ENCODE results near the gene TCEAL3. TPM values are rescaled to one million over a fixed set of nuclear protein-coding genes. Genes with fewer than 3 reads are reported as not detected.

Gene TCEAL3
- total and polyA plus RNA-seq, 9 of the 15 experiments (the other 6 are each of a cell fraction or from before 2014, with no cell fraction given) = not detected

- TF ChIP-seq MNT (conservative IDR thresholded peaks at IDR 0.05) = no peak
Observed at GRCh38 chrX:103565197-103565596, 42.6 kb upstream of the TCEAL3 start (continued).

GRCh38 chrX:103565752-103566151 is 42.0 kb upstream of the TCEAL3 start:
- in situ Hi-C loops (cut with MboI) = no loop called here
- no peaks in the 10 kb centered on the region for H3K36me3 ChIP-seq (ENCODE audit: control insufficient read depth, insufficient read depth, low read length)
- WGBS (ENCODE audit: insufficient coverage, low coverage, missing lambda C conversion rate) = 0% methylated on average over 1 of the region's 1 CpG
- intact Hi-C loops (cut with micrococcal nuclease) = no loop called here
- ChIA-PET POLR2A (no interaction called here), CTCF (ENCODE audit: low intra/inter-chr PET ratio) (no interaction called here)
- DNase-seq (ENCODE audit: extremely low read depth in 1 of 4, low spot score in 3 of 4) (no peak), ATAC-seq (no peak), FAIRE-seq (no peak)
- no peak overlapping the region for H2AFZ ChIP-seq (ENCODE audit: low read depth, low read length)
- no peaks in the 10 kb centered on the region for H3K9me1 ChIP-seq (ENCODE audit: control insufficient read depth, insufficient read depth, low read length)
- no peaks in the 10 kb centered on the region for H3K27me3 ChIP-seq (ENCODE audit: control insufficient read depth in 2 of 2, insufficient read depth in 2 of 2, low read length in 2 of 2)
- no peak overlapping the region for H3K4me3 ChIP-seq
- no peak overlapping the region for H3K4me2 ChIP-seq (ENCODE audit: insufficient read depth, low read length)
- H3K9ac ChIP-seq (ENCODE audit: insufficient read depth in 1 of 2, low read depth in 2 of 2, low read length in 2 of 2) = no peak overlapping the region
- no TSS peak for BruUV-seq (replicated peaks)
- H4K20me1 ChIP-seq (replicated peaks; ENCODE audit: control insufficient read depth, insufficient read depth, low read length) = no peaks in the 10 kb centered on the region
- H3K79me2 ChIP-seq (ENCODE audit: control insufficient read depth, insufficient read depth, low read length) = no peaks in the 10 kb centered on the region
- TF ChIP-seq PCBP1 (IDR thresholded peaks at IDR 0.05; ENCODE audit: low read depth, low read length, poor library complexity, severe bottlenecking) = no peak
- no peak for TF ChIP-seq ZNF77 (CRISPR knock-in tag; IDR thresholded peaks at IDR 0.05)
- no peak for TF ChIP-seq DIDO1 (tag; IDR thresholded peaks at IDR 0.05; ENCODE audit: low read depth)
- no peak for TF ChIP-seq PTTG1 (tag; IDR thresholded peaks at IDR 0.05; ENCODE audit: low read depth)
- H3K9me3 ChIP-seq (replicated peaks; ENCODE audit: control insufficient read depth, insufficient read depth, low read depth, low read length) = no peaks in the 10 kb centered on the region
- H3K4me1 ChIP-seq (replicated peaks in 1 of 2; ENCODE audit: control insufficient read depth in 2 of 2, insufficient read depth in 2 of 2, low read length in 2 of 2) = no peaks in the 10 kb centered on the region
- H3K27ac ChIP-seq (ENCODE audit: extremely low read depth, low read depth, low read length) = no peak overlapping the region
